SK-N-SH (cell line): ENCODE measurements around the gene ZNF746.

Source experiments
- CTCF ChIP-seq: fragments of 200-600 bp; sonication (generic); IDR thresholded peaks from 2 replicates; pipeline ENCODE4 v1.6.1; 2017; ENCODE audit warnings: antibody characterized with exemption, mild to moderate bottlenecking, moderate library complexity
- RCOR1 ChIP-seq: fragments of 150-350 bp; IDR thresholded peaks from 2 replicates; pipeline ENCODE4 v1.6.1; 2017; ENCODE audit warnings: antibody characterized with exemption, low read length
- TAF1 ChIP-seq: IDR thresholded peaks from 2 replicates; pipeline ENCODE4 v1.6.1; 2012; ENCODE audit warnings: low read depth, mild to moderate bottlenecking, low read length, moderate library complexity, borderline replicate concordance
- YY1 ChIP-seq: IDR thresholded peaks from 2 replicates; pipeline ENCODE4 v1.4.0; 2012; ENCODE audit warnings: low read depth, mild to moderate bottlenecking
- TF ChIP-seq, protein P1 (sequence below): fragments of 150-350 bp; IDR thresholded peaks from 2 replicates; pipeline ENCODE4 v1.6.1; 2017; ENCODE audit warnings: antibody characterized with exemption, low read length, low read depth, borderline replicate concordance

GRCh38 chr7:149471289-149471953, 26.2 kb downstream of the ZNF746 start:
- TF ChIP-seq YY1 (no peak), TAF1 (no peak), CTCF (no peak), RCOR1 (no peak)
- TF ChIP-seq, protein P1, sequence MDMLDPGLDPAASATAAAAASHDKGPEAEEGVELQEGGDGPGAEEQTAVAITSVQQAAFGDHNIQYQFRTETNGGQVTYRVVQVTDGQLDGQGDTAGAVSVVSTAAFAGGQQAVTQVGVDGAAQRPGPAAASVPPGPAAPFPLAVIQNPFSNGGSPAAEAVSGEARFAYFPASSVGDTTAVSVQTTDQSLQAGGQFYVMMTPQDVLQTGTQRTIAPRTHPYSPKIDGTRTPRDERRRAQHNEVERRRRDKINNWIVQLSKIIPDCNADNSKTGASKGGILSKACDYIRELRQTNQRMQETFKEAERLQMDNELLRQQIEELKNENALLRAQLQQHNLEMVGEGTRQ: no peak
